ENCODE results near the gene CAPRIN1.
A peak's percentile ranks its signal among the peaks of the same experiment; 100 is the strongest.

CAPRIN1 gene

DNA sequence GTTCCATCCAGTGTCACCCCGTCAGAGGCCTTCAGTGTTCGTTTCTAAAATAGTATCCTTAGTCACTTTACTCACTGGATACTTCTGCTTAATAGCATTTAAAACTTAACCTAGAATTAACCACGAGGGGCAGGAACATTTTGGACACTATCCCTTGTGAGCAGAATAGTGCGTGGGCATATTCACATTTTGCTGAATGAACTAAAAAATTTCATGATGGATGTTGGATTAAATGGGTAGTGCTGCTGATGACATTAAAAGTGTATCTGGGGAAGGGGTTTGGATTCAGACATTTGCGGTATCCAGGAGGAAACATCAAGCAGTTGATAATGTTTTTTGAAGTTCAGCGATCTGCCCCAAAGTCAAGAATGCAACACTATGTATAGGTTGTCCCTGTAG, 53.1 kb downstream of the CAPRIN1 start:
- TF ChIP-seq, protein P1, sequence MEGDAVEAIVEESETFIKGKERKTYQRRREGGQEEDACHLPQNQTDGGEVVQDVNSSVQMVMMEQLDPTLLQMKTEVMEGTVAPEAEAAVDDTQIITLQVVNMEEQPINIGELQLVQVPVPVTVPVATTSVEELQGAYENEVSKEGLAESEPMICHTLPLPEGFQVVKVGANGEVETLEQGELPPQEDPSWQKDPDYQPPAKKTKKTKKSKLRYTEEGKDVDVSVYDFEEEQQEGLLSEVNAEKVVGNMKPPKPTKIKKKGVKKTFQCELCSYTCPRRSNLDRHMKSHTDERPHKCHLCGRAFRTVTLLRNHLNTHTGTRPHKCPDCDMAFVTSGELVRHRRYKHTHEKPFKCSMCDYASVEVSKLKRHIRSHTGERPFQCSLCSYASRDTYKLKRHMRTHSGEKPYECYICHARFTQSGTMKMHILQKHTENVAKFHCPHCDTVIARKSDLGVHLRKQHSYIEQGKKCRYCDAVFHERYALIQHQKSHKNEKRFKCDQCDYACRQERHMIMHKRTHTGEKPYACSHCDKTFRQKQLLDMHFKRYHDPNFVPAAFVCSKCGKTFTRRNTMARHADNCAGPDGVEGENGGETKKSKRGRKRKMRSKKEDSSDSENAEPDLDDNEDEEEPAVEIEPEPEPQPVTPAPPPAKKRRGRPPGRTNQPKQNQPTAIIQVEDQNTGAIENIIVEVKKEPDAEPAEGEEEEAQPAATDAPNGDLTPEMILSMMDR (IDR thresholded peaks at IDR 0.05), result no peak
- H3K4me3 ChIP-seq (ENCODE audit: low read depth, low read length), result peak overlapping the region; percentile 90
- no peaks in the 10 kb centered on the region for H3K4me1 ChIP-seq
- H3K79me2 ChIP-seq, result peaks cover 6% of the 10 kb centered on the region
- H3K27me3 ChIP-seq (ENCODE audit: control insufficient read depth, insufficient read depth, low read length), result no peaks in the 10 kb centered on the region
- no peaks in the 10 kb centered on the region for H3K9me3 ChIP-seq (ENCODE audit: control insufficient read depth, low read length)
- peak overlapping the region; percentile 89 for H3K4me2 ChIP-seq (ENCODE audit: low read length)
- peak overlapping the region; percentile 92 for H2AFZ ChIP-seq
- peak overlapping the region; percentile 92 for H3K27ac ChIP-seq
- no peaks in the 10 kb centered on the region for H3K36me3 ChIP-seq (ENCODE audit: control insufficient read depth, insufficient read depth, low read length)
- no peak overlapping the region for H3K9ac ChIP-seq

DNA sequence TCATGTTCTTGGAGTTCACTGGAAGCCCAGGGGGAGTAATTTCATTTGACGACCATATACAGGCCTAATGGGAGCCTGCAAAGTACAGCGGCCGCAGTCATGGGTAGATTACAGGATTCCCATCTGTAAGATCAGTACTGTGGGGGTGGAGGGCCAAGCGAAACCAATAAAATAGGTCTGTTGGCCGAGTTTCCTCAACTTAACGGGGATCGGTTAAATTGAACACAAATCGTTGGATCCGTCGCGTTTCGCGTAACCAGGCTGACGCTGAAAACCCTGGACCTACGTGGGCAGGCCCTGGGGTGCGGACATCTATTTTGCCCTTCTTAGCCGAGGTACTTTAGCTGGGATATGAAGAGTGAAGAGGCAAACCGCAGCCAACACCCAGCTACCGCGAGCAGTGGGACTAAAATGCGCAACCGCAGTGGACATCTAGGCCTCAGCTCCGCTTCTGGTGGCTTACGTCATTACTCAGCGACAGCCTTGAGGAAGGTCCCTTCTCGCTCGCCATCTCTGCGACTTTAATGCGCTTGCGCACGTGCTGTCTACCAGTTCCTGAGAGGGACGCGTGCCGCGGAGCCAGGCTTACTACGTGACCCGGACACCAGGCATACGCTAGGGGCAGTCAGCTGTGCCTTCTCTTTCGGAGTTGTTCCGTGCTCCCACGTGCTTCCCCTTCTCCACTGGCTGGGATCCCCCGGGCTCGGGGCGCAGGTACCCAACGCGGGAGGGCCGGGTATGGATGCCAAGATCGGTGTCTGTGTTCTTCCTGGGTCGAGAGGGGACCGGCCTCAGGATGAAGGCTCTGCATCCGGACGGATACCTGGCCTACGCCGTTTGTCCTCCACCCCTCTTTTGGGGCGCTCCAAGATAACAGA, 53.8 kb downstream of the CAPRIN1 start, which contains the start of gene NAT10:
TSS of gene NAT10 (plus strand) at position 551 of the 878 bp plus-strand sequence. CDS start 2,597 bp downstream, outside the sequence.
- H2AFZ ChIP-seq, result peak within 1 kb of the TSS; percentile 92
- H3K79me2 ChIP-seq, result peaks cover 6% of the 10 kb centered on the region
- TF ChIP-seq, protein P1 (IDR thresholded peaks at IDR 0.05), result no peak
- peak within 1 kb of the TSS; percentile 89 for H3K4me2 ChIP-seq (ENCODE audit: low read length)
- H3K27me3 ChIP-seq (ENCODE audit: control insufficient read depth, insufficient read depth, low read length), result no peaks in the 10 kb centered on the region
- peak within 1 kb of the TSS; percentile 90 for H3K4me3 ChIP-seq (ENCODE audit: low read depth, low read length)
- no peaks in the 10 kb centered on the region for H3K4me1 ChIP-seq
- peak within 1 kb of the TSS; percentile 92 for H3K27ac ChIP-seq
- no peaks in the 10 kb centered on the region for H3K36me3 ChIP-seq (ENCODE audit: control insufficient read depth, insufficient read depth, low read length)
- H3K9ac ChIP-seq, result peak within 1 kb of the TSS; percentile 87
- no peaks in the 10 kb centered on the region for H3K9me3 ChIP-seq (ENCODE audit: control insufficient read depth, low read length)

DNA sequence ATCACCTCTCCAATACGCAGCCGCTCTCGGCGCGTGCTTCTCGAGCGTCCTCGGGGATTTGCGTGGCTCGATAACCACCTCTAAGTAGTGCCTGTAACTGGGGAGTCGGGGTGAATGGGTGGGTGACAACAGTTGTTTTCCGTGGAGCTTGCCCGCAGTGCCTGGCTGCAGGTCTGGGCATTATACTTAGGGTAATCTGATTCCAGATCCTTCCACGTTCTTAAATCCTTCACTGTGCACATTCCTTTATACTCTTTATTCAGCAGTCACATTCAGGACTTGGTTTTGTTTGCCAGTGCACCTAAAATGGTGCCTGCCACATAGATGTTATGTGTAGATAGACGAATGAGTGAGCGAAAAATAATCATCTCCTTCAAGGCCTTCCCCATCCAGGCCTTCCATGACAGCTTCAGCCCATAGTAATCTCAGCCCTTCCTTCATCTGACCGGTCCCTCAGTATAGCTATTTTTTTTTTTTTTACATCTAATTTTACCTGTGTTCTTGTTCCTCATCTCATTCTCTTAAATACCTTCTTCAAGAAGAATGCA, 54.5 kb downstream of the CAPRIN1 start:
- H3K27me3 ChIP-seq (ENCODE audit: control insufficient read depth, insufficient read depth, low read length), result no peaks in the 10 kb centered on the region
- H3K4me1 ChIP-seq, result no peaks in the 10 kb centered on the region
- TF ChIP-seq, protein P1 (IDR thresholded peaks at IDR 0.05), result no peak
- peak overlapping the region; percentile 6 for H3K9ac ChIP-seq
- peak overlapping the region; percentile 90 for H3K4me3 ChIP-seq (ENCODE audit: low read depth, low read length)
- peak overlapping the region; percentile 92 for H3K27ac ChIP-seq
- peak overlapping the region; percentile 89 for H3K4me2 ChIP-seq (ENCODE audit: low read length)
- no peaks in the 10 kb centered on the region for H3K36me3 ChIP-seq (ENCODE audit: control insufficient read depth, insufficient read depth, low read length)
- H2AFZ ChIP-seq, result peak overlapping the region; percentile 92
- H3K9me3 ChIP-seq (ENCODE audit: control insufficient read depth, low read length), result no peaks in the 10 kb centered on the region
- peaks cover 6% of the 10 kb centered on the region for H3K79me2 ChIP-seq

DNA sequence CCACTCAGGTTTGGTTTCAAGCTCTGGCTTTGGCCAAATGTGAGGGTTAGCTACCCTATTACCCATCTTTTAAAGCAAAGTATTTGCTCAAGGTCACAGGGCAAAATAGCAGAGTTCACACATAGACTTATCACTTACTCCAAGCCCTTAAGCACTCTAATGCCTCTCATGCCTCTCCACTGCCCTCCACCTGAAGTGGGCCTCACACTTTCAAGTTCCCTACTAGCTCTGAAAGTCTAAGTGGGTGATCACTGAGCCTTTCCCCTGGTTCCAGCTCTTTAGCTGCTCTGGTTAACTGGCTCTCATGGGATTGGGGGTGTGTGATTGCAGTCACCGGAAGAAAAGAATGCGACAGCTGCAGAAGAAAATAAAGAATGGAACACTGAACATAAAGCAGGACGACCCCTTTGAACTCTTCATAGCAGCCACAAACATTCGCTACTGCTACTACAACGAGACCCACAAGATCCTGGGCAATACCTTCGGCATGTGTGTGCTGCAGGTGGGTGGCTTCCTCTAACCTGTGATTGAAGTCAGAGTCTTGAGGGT, 60.3 kb downstream of the CAPRIN1 start:
- TF ChIP-seq, protein P1 (IDR thresholded peaks at IDR 0.05), result no peak
- H3K4me1 ChIP-seq, result no peaks in the 10 kb centered on the region
- H3K79me2 ChIP-seq, result no peaks in the 10 kb centered on the region
- no peak overlapping the region for H3K27ac ChIP-seq
- no peaks in the 10 kb centered on the region for H3K36me3 ChIP-seq (ENCODE audit: control insufficient read depth, insufficient read depth, low read length)
- H3K9me3 ChIP-seq (ENCODE audit: control insufficient read depth, low read length), result no peaks in the 10 kb centered on the region
- H2AFZ ChIP-seq, result no peak overlapping the region
- no peaks in the 10 kb centered on the region for H3K27me3 ChIP-seq (ENCODE audit: control insufficient read depth, insufficient read depth, low read length)
- no peak overlapping the region for H3K4me3 ChIP-seq (ENCODE audit: low read depth, low read length)
- H3K4me2 ChIP-seq (ENCODE audit: low read length), result no peak overlapping the region
- no peak overlapping the region for H3K9ac ChIP-seq
